ENCODE results near the gene ZFPM1.

- no peak for TF ChIP-seq REST (IDR thresholded peaks at IDR 0.05; ENCODE audit: low read depth)
- TF ChIP-seq CREB1 (IDR thresholded peaks at IDR 0.05; ENCODE audit: low read depth): no peak
- TF ChIP-seq EGR1 (IDR thresholded peaks at IDR 0.05): peak; percentile 72
- TF ChIP-seq RAD21 (IDR thresholded peaks at IDR 0.05; ENCODE audit: low read depth): no peak
- TF ChIP-seq EP300 (IDR thresholded peaks at IDR 0.05; ENCODE audit: borderline replicate concordance): no peak
These were observed 431 bp upstream of the ZFPM1 start for GRCh38 chr16:88452482-88453216.
